ENCODE data around the gene ABCC2.

GRCh38 chr10:99814143-99814542 is 31.7 kb downstream of the ABCC2 start:
- TF ChIP-seq CTCF (IDR thresholded peaks at IDR 0.05) (no peak), POLR2A (IDR thresholded peaks at IDR 0.05) (no peak)
